ENCODE data around the gene LRRC8D. TPM values are rescaled to one million over a fixed set of nuclear protein-coding genes. Genes with fewer than 3 reads are reported as not detected.

LRRC8D gene
- total RNA-seq, 1 donor from 2014 or later = 4.4 TPM

DNA sequence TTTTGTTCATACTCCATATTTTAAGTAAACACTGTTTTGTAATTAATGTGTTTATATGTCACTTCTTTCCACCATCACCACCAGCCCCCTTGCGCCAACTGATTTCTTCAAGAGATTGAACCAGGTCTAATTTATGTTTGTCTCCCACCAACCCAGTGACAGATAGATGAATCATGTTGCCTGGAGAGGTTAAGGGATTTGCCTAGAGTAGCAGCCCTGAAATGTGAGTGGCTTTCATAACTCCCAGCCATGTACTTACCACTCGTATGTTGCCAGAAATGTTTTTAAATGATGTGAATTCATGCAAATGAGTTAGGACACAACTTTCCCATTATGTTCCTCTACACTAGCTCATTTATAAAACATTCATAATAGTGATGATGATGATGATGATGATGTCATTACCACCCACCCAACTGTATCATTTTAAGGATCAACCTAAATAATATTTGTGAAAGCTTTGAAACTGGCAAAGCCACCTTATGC, 86.9 kb downstream of the LRRC8D start:
- TF ChIP-seq, protein P1, sequence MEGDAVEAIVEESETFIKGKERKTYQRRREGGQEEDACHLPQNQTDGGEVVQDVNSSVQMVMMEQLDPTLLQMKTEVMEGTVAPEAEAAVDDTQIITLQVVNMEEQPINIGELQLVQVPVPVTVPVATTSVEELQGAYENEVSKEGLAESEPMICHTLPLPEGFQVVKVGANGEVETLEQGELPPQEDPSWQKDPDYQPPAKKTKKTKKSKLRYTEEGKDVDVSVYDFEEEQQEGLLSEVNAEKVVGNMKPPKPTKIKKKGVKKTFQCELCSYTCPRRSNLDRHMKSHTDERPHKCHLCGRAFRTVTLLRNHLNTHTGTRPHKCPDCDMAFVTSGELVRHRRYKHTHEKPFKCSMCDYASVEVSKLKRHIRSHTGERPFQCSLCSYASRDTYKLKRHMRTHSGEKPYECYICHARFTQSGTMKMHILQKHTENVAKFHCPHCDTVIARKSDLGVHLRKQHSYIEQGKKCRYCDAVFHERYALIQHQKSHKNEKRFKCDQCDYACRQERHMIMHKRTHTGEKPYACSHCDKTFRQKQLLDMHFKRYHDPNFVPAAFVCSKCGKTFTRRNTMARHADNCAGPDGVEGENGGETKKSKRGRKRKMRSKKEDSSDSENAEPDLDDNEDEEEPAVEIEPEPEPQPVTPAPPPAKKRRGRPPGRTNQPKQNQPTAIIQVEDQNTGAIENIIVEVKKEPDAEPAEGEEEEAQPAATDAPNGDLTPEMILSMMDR (IDR thresholded peaks at IDR 0.05) = no peak
- TF ChIP-seq POLR2AphosphoS5 (IDR thresholded peaks at IDR 0.05; ENCODE audit: insufficient read depth in 1 of 2, low read depth in 1 of 2) (no peak), POLR2A (IDR thresholded peaks at IDR 0.05) (no peak)
- Histone ChIP-seq H3K27me3 (no peaks in the 10 kb centered on the region), H3K36me3 (no peaks in the 10 kb centered on the region), H3K4me3 (no peak overlapping the region), H3K9me3 (no peaks in the 10 kb centered on the region), H3K27ac (no peak overlapping the region), H3K4me1 (peaks cover 17% of the 10 kb centered on the region)
- peak in 1 of 2 donors; percentile 5 for DNase-seq (ENCODE audit: extremely low spot score in 2 of 2)
- intact Hi-C loops (cut with DNase I) = no loop called here

DNA sequence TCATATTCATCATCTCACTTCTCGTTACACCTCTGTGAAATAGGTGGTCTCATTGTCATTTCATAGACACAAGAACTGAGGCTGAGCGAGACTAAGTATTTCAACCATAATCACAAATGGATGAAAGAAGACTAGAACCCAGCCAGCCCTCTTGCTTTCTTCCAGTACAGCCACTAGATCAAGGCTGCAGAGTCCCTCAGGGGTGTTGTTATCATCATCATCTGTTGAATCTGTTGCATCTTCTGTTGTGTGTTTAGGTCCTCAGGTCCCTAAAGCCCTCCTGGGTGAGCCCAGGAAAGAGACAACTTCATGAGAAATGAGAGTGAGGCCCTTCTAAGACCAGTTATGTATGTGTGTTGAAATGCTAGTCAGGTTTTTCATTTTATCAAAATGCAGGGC, 87.4 kb downstream of the LRRC8D start:
- TF ChIP-seq, protein P1 (IDR thresholded peaks at IDR 0.05) = no peak
- TF ChIP-seq POLR2A (IDR thresholded peaks at IDR 0.05) (no peak), POLR2AphosphoS5 (IDR thresholded peaks at IDR 0.05; ENCODE audit: insufficient read depth in 1 of 2, low read depth in 1 of 2) (no peak)
- no peaks in the 10 kb centered on the region for H3K36me3 ChIP-seq
- no peaks in the 10 kb centered on the region for H3K9me3 ChIP-seq
- peaks cover 17% of the 10 kb centered on the region for H3K4me1 ChIP-seq
- intact Hi-C loops (cut with DNase I) = no loop called here
- peak in 1 of 2 donors; percentile 62 for DNase-seq (ENCODE audit: extremely low spot score in 2 of 2)
- no peak overlapping the region for H3K27ac ChIP-seq
- H3K27me3 ChIP-seq = no peaks in the 10 kb centered on the region
- no peak overlapping the region for H3K4me3 ChIP-seq

DNA sequence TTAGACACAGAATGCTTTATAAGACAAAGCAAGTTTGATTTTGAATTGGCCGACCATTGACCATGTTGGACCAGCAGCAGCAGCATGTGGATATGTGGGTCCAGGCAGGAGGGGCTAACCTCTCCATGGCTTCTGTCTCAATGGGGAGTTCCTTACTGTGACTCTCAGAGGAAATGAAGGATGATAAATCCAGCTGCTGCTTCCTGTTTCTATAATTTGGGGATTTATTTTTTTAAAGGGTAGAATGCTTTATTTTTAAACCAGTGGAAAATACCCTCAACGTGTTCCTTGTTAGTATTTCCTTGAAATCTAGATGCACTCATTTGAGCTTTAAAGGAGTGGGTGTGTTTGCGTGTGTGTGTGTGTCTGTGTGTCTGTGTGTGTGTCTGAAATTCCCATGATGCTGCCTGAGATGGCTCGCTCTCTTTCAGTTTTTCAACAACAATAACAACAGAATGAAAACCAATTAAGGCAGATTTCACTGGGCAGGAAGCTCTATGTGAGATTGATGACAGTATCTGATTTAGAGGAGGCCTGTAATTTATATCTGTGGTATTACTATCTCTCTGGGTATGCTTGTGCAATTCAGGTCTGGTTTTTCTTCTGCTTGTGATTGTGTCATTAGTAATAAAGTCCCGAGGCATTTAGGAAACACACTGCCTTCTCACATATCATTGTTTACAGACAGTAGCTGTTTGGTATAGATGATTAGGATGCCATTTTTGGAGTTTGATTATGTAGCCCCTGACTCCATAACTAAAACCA, 88.0 kb downstream of the LRRC8D start:
- intact Hi-C loops (cut with DNase I) = no loop called here
- Histone ChIP-seq H3K27ac (no peak overlapping the region), H3K9me3 (no peaks in the 10 kb centered on the region), H3K4me1 (peaks cover 16% of the 10 kb centered on the region), H3K36me3 (no peaks in the 10 kb centered on the region), H3K27me3 (no peaks in the 10 kb centered on the region), H3K4me3 (no peak overlapping the region)
- DNase-seq (ENCODE audit: extremely low spot score in 2 of 2) = peak in 1 of 2 donors; percentile 40
- TF ChIP-seq POLR2AphosphoS5 (IDR thresholded peaks at IDR 0.05; ENCODE audit: insufficient read depth in 1 of 2, low read depth in 1 of 2) (no peak), POLR2A (IDR thresholded peaks at IDR 0.05) (no peak)
- TF ChIP-seq, protein P1 (IDR thresholded peaks at IDR 0.05) = no peak

DNA sequence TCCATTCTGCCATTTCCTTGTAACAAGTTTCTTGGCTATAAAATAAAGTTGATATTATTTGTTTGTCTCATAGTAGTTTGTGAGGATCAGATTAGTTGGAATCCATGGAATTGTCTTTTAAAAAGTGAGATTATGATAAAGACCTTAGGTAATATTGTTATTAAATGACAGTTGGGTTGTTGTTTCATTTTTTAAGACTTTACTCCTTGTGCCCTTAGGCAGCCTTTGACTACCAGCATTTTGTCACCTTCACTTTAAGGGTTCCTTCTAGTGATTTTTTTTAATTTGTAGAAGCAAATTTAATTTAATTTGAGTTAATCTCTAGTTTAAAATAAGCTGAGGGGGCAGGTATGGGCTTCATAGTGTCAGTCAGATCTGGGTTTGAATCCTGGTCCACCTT, 89.4 kb downstream of the LRRC8D start:
- Histone ChIP-seq H3K27me3 (no peaks in the 10 kb centered on the region), H3K36me3 (no peaks in the 10 kb centered on the region), H3K9me3 (no peaks in the 10 kb centered on the region), H3K4me3 (no peak overlapping the region), H3K27ac (no peak overlapping the region), H3K4me1 (peaks cover 8% of the 10 kb centered on the region)
- no peak for DNase-seq (ENCODE audit: extremely low spot score in 2 of 2)
- intact Hi-C loops (cut with DNase I) = no loop called here
- TF ChIP-seq POLR2AphosphoS5 (IDR thresholded peaks at IDR 0.05; ENCODE audit: insufficient read depth in 1 of 2, low read depth in 1 of 2) = no peak
- TF ChIP-seq POLR2A (IDR thresholded peaks at IDR 0.05) = no peak
- TF ChIP-seq, protein P1 (IDR thresholded peaks at IDR 0.05) = no peak

DNA sequence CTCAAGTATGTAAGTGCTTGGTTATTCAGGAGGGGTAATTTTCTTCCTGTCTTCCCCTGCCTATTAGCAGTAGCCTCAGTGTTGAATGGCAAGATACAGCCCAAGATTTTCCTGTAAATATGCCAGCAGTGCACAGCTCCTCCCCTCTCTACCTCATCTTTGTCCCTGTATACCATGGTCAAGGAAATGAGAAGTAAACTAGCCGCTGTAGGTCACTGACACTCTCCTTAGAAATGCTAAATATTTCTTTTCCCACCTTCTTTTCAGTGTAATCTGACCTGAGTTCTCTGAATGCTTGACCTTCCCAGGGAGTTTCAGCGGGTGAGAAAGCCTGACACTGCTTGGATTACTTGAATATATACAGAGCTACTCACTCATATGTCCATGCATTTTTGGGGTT, 89.9 kb downstream of the LRRC8D start:
- TF ChIP-seq, protein P1 (IDR thresholded peaks at IDR 0.05) = no peak
- TF ChIP-seq POLR2A (IDR thresholded peaks at IDR 0.05) = no peak
- no peak for TF ChIP-seq POLR2AphosphoS5 (IDR thresholded peaks at IDR 0.05; ENCODE audit: insufficient read depth in 1 of 2, low read depth in 1 of 2)
- Histone ChIP-seq H3K36me3 (no peaks in the 10 kb centered on the region), H3K27ac (no peak overlapping the region), H3K9me3 (no peaks in the 10 kb centered on the region), H3K4me3 (no peak overlapping the region), H3K4me1 (peaks cover 8% of the 10 kb centered on the region), H3K27me3 (no peaks in the 10 kb centered on the region)
- intact Hi-C loops (cut with DNase I) = no loop called here
- DNase-seq (ENCODE audit: extremely low spot score in 2 of 2) = no peak
